DND-41 (cell line): ENCODE data around the gene PARVB.

Source experiments
- ATAC-seq: fragments of 200-7000 bp; cut with Tn5 transposase; 3 replicates; pipeline ENCODE4 v1.9.1; 2021; ENCODE audit warnings: low read depth; ENCODE audit not compliant: insufficient read depth
- DNase-seq: peaks from one replicate; pipeline ENCODE4 v3.0.0-alpha.2; 2020
- H2AFZ ChIP-seq: 2 replicates; pipeline ENCODE4 v1.6.0; 2012; ENCODE audit warnings: low read depth, low read length
- H3K27ac ChIP-seq: 2 replicates; pipeline ENCODE4 v1.5.1; 2012; ENCODE audit warnings: low read length, inconsistent platforms
- H3K27me3 ChIP-seq: fragments of 200-600 bp; sonication (generic); 2 replicates; pipeline ENCODE4 v1.6.0; 2012; ENCODE audit warnings: low read length, mild to moderate bottlenecking, inconsistent platforms; ENCODE audit not compliant: insufficient read depth, poor library complexity
- H3K36me3 ChIP-seq: 2 replicates; pipeline ENCODE4 v1.5.1; 2012; ENCODE audit warnings: low read length, inconsistent platforms; ENCODE audit not compliant: insufficient read depth
- H3K4me1 ChIP-seq: 2 replicates; pipeline ENCODE4 v1.5.1; 2012; ENCODE audit warnings: mild to moderate bottlenecking, low read length; ENCODE audit not compliant: insufficient read depth
- H3K4me2 ChIP-seq: 2 replicates; pipeline ENCODE4 v1.6.0; 2012; ENCODE audit warnings: mild to moderate bottlenecking, moderate library complexity, low read length, inconsistent platforms; ENCODE audit not compliant: insufficient read depth
- H3K4me3 ChIP-seq, 2 experiments: fragments of 200-600 bp in 1 of 2; shearing (Covaris generic) in 1 of 2; 2 replicates each; pipeline ENCODE4 v1.5.1; 2012 to 2016; ENCODE audit warnings: inconsistent platforms in 2 of 2, low read length in 2 of 2, mild to moderate bottlenecking in 2 of 2, low read depth in 1 of 2, moderate library complexity in 1 of 2
- H3K79me2 ChIP-seq: 2 replicates; pipeline ENCODE4 v1.6.0; 2012; ENCODE audit warnings: low read length, inconsistent platforms; ENCODE audit not compliant: insufficient read depth
- H3K9ac ChIP-seq: 2 replicates; pipeline ENCODE4 v1.6.0; 2012; ENCODE audit warnings: low read depth, mild to moderate bottlenecking, inconsistent platforms, low read length, moderate library complexity
- H3K9me3 ChIP-seq: 2 replicates; pipeline ENCODE4 v1.5.1; 2012; ENCODE audit warnings: low read length, moderate library complexity, mild to moderate bottlenecking, inconsistent platforms; ENCODE audit not compliant: insufficient read depth, severe bottlenecking
- H4K20me1 ChIP-seq: 2 replicates; pipeline ENCODE4 v1.6.0; 2012; ENCODE audit warnings: low read length; ENCODE audit not compliant: insufficient read depth
- EZH2 ChIP-seq: IDR thresholded peaks from 3 replicates; pipeline ENCODE4 v1.6.1; 2012; ENCODE audit warnings: borderline replicate concordance, low read depth, mild to moderate bottlenecking, moderate library complexity, low read length, inconsistent platforms; ENCODE audit not compliant: severe bottlenecking
- TF ChIP-seq, protein P1 (sequence below): IDR thresholded peaks from 2 replicates; pipeline ENCODE4 v1.5.1; 2012; ENCODE audit warnings: borderline replicate concordance, low read length, moderate library complexity, mild to moderate bottlenecking; ENCODE audit not compliant: poor library complexity, severe bottlenecking; ENCODE audit errors: extremely low read depth

The PARVB gene

DNA sequence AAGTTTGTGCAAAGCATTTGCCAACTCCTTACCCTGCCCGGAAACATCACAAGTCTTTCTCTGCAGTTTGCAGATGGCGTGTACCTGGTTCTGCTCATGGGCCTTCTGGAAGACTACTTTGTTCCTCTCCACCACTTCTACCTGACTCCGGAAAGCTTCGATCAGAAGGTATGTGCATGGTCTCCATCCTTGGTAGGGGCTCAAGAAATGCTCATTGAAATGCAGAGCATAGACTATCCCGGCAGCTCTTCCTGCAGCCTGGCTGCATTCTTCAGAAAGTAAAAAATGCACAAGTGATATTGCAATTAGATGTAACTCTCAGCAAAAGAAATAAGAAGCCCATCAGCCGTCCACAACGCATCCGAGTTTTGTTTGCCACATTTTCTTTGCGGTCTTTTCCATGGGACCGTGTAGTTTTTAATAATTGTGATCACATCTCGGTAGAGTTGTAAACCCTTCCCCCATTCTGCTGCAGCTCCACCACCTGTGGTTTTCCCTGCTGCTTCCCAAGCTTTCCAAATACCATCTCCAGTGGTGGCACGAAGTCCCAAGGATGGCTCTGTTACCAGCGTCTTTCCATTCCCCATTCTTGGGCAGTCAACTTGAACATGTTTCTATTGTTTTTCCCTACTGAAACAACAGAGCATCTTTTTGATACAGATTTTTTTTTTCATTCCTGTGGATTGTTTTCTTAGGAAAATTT lies 134.0 kb downstream of the PARVB start:
- H3K36me3 ChIP-seq = no peaks in the 10 kb centered on the region
- no peaks in the 10 kb centered on the region for H3K4me1 ChIP-seq
- H3K9me3 ChIP-seq = no peaks in the 10 kb centered on the region
- H2AFZ ChIP-seq = no peak overlapping the region
- no peak overlapping the region for H3K4me3 ChIP-seq
- ATAC-seq = no peak
- H4K20me1 ChIP-seq = no peaks in the 10 kb centered on the region; the same call in none of the 2 replicates
- no peaks in the 10 kb centered on the region for H3K27me3 ChIP-seq
- no peaks in the 10 kb centered on the region for H3K79me2 ChIP-seq
- H3K27ac ChIP-seq = no peak overlapping the region
- TF ChIP-seq EZH2 = no peak
- TF ChIP-seq, protein P1, sequence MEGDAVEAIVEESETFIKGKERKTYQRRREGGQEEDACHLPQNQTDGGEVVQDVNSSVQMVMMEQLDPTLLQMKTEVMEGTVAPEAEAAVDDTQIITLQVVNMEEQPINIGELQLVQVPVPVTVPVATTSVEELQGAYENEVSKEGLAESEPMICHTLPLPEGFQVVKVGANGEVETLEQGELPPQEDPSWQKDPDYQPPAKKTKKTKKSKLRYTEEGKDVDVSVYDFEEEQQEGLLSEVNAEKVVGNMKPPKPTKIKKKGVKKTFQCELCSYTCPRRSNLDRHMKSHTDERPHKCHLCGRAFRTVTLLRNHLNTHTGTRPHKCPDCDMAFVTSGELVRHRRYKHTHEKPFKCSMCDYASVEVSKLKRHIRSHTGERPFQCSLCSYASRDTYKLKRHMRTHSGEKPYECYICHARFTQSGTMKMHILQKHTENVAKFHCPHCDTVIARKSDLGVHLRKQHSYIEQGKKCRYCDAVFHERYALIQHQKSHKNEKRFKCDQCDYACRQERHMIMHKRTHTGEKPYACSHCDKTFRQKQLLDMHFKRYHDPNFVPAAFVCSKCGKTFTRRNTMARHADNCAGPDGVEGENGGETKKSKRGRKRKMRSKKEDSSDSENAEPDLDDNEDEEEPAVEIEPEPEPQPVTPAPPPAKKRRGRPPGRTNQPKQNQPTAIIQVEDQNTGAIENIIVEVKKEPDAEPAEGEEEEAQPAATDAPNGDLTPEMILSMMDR = no peak
- no peak overlapping the region for H3K4me2 ChIP-seq
- DNase-seq = no peak
- H3K9ac ChIP-seq = no peak overlapping the region

- no peak for ATAC-seq
- DNase-seq = no peak
- H3K4me1 ChIP-seq = no peaks in the 10 kb centered on the region
- no peak overlapping the region for H3K9ac ChIP-seq
- no peaks in the 10 kb centered on the region for H3K9me3 ChIP-seq
- H3K4me3 ChIP-seq = no peak overlapping the region
- H2AFZ ChIP-seq = no peak overlapping the region
- no peak overlapping the region for H3K27ac ChIP-seq
- TF ChIP-seq, protein P1 = no peak
- TF ChIP-seq EZH2 = no peak
- no peaks in the 10 kb centered on the region for H3K36me3 ChIP-seq
- no peaks in the 10 kb centered on the region for H3K27me3 ChIP-seq
- H3K4me2 ChIP-seq = no peak overlapping the region
- no peaks in the 10 kb centered on the region; the same call in none of the 2 replicates for H4K20me1 ChIP-seq
- H3K79me2 ChIP-seq = no peaks in the 10 kb centered on the region
Measured at GRCh38 chr22:44158816-44159215, 134.7 kb downstream of the PARVB start.

- no peaks in the 10 kb centered on the region for H3K4me1 ChIP-seq
- no peak overlapping the region for H3K4me3 ChIP-seq
- H3K9ac ChIP-seq = no peak overlapping the region
- TF ChIP-seq, protein P1 = no peak
- no peak for TF ChIP-seq EZH2
- H3K27me3 ChIP-seq = no peaks in the 10 kb centered on the region
- H3K79me2 ChIP-seq = no peaks in the 10 kb centered on the region
- no peak overlapping the region for H3K4me2 ChIP-seq
- H3K9me3 ChIP-seq = no peaks in the 10 kb centered on the region
- no peaks in the 10 kb centered on the region for H3K36me3 ChIP-seq
- H4K20me1 ChIP-seq = no peaks in the 10 kb centered on the region; the same call in none of the 2 replicates
- no peak overlapping the region for H3K27ac ChIP-seq
- ATAC-seq (no peak), DNase-seq (no peak)
- H2AFZ ChIP-seq = no peak overlapping the region
Measured at GRCh38 chr22:44159221-44159620, 135.1 kb downstream of the PARVB start.
